Cardiac muscle cell (in vitro differentiated cells and primary cell): ENCODE results near the gene RBP2. TPM values are rescaled to one million over a fixed set of nuclear protein-coding genes. Genes with fewer than 3 reads are reported as not detected.
A peak's percentile ranks its signal among the peaks of the same experiment; 100 is the strongest.

Experiments
- DNase-seq, 2 donors: peaks; one replicate each; pipeline versions ENCODE4 v3.0.0 to v3.0.0-alpha.2; 2010 to 2017; ENCODE audit warnings: low read depth in 1 of 2, low spot score in 1 of 2
- H3K27ac ChIP-seq: fragments of 200-600 bp; sonication (generic); 2 replicates; pipeline ENCODE4 v1.5.1; 2016
- H3K27me3 ChIP-seq: fragments of 200-600 bp; sonication (generic); 2 replicates; pipeline ENCODE4 v1.6.0; 2016; ENCODE audit warnings: control low read depth
- H3K36me3 ChIP-seq: fragments of 200-600 bp; sonication (generic); 2 replicates; pipeline ENCODE4 v1.5.1; 2016; ENCODE audit warnings: control low read depth
- H3K4me1 ChIP-seq: fragments of 200-600 bp; sonication (generic); 2 replicates; pipeline ENCODE4 v1.8.1; 2017; ENCODE audit warnings: low read depth, mild to moderate bottlenecking, mixed run types
- H3K4me3 ChIP-seq: fragments of 200-600 bp; sonication (generic); 2 replicates; pipeline ENCODE4 v1.5.1; 2016; ENCODE audit warnings: mild to moderate bottlenecking
- H3K9me3 ChIP-seq: fragments of 200-600 bp; sonication (generic); 2 replicates; pipeline ENCODE4 v1.5.1; 2017; ENCODE audit warnings: low read depth, mild to moderate bottlenecking, control low read depth
- polyA plus RNA-seq: library from polyadenylated mRNA; unstranded; fragments of >200 nt; fragmentation: Nextera tagmentation; extraction: Ambion mirVana; gene quantifications from 2 replicates; pipeline ENCODE4 v1.2.1, GENCODE V29; 2016
- total RNA-seq: library from RNA; depleted of rRNA; stranded (reverse); fragments of >200 nt; gene quantifications from 2 replicates; pipeline ENCODE4 v1.2.3, GENCODE V29; 2016
- TF ChIP-seq, protein P1 (sequence below): IDR thresholded peaks from 2 replicates; pipeline ENCODE4 v1.5.1; 2012; ENCODE audit warnings: low read depth, mild to moderate bottlenecking, low read length

RBP2 gene
- total and polyA plus RNA-seq, 2 experiments from 2014 or later = not detected

DNA sequence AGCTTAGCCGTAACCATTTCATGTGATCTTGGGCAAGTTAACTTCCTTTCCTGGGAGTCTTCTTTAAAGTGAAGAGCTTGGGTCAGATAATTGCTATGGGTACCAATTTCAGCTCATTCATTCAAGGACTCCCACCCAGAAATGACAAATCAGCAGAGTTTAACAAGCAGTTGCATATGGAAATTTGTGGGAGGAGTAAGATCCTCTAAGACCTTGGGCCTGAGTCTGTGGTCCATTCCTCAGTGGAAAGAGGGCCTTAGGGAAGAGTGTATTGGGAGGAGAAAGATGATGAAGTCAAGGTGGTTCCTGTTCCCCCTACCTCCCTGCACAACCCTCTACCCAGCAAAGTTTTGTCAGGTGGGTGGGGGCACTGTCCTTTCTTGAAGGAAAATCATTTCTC lies 42.1 kb downstream of the RBP2 start:
- peaks cover 3% of the 10 kb centered on the region for H3K36me3 ChIP-seq
- TF ChIP-seq, protein P1, sequence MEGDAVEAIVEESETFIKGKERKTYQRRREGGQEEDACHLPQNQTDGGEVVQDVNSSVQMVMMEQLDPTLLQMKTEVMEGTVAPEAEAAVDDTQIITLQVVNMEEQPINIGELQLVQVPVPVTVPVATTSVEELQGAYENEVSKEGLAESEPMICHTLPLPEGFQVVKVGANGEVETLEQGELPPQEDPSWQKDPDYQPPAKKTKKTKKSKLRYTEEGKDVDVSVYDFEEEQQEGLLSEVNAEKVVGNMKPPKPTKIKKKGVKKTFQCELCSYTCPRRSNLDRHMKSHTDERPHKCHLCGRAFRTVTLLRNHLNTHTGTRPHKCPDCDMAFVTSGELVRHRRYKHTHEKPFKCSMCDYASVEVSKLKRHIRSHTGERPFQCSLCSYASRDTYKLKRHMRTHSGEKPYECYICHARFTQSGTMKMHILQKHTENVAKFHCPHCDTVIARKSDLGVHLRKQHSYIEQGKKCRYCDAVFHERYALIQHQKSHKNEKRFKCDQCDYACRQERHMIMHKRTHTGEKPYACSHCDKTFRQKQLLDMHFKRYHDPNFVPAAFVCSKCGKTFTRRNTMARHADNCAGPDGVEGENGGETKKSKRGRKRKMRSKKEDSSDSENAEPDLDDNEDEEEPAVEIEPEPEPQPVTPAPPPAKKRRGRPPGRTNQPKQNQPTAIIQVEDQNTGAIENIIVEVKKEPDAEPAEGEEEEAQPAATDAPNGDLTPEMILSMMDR = no peak
- DNase-seq = no peak

DNA sequence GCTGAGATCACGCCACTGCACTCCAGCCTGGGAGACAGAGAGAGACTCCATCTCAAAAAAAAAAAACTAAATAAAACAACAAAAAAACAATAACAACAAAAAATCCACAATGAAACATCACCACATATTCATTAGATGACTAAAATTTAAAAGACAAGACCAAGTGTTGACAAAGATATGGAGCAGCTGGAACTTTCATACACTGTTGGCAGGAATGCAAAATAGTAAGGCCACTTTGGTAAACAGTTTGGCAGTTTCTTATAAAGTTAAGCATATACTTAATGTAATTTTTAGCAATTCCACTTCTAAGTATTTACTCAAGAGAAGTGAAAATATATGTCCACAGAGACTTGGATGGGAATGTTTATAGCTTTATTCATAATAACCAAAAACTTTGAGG lies 43.2 kb downstream of the RBP2 start:
- Histone ChIP-seq H3K9me3 (no peaks in the 10 kb centered on the region), H3K27me3 (no peaks in the 10 kb centered on the region), H3K36me3 (peaks cover 3% of the 10 kb centered on the region), H3K4me1 (no peaks in the 10 kb centered on the region), H3K27ac (no peak overlapping the region), H3K4me3 (no peak overlapping the region)
- TF ChIP-seq, protein P1 = no peak
- DNase-seq = no peak

More for the DNA sequence above, 42.1 kb downstream of the RBP2 start:
- no peaks in the 10 kb centered on the region for H3K9me3 ChIP-seq
- H3K4me3 ChIP-seq = no peak overlapping the region
- H3K27ac ChIP-seq = no peak overlapping the region
- no peaks in the 10 kb centered on the region for H3K4me1 ChIP-seq
- no peaks in the 10 kb centered on the region for H3K27me3 ChIP-seq

DNA sequence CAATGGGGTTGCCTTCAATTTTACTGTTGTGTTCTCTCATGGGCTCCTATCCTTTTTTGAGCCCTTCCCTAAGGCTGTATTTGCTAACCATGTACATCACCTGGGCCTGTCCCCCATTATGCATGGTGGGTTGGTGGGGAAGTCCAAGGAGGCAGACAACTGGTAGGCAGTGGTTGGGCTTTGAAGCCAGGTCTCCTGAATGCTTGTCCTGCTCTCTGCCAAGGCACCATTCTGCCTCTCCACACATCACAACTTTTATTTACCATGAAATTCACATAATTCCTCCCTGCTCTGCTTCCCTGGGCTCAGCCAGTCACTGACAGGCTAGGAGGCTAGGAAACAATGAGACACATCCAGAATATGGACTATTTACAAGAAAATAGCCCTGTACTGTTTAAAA lies 45.8 kb downstream of the RBP2 start:
- no peaks in the 10 kb centered on the region for H3K27me3 ChIP-seq
- peaks cover 3% of the 10 kb centered on the region for H3K36me3 ChIP-seq
- no peak overlapping the region for H3K27ac ChIP-seq
- no peak overlapping the region for H3K4me3 ChIP-seq
- H3K4me1 ChIP-seq = no peaks in the 10 kb centered on the region
- TF ChIP-seq, protein P1 = no peak
- peak in 1 of 2 donors; percentile 11 for DNase-seq
- H3K9me3 ChIP-seq = no peaks in the 10 kb centered on the region

DNA sequence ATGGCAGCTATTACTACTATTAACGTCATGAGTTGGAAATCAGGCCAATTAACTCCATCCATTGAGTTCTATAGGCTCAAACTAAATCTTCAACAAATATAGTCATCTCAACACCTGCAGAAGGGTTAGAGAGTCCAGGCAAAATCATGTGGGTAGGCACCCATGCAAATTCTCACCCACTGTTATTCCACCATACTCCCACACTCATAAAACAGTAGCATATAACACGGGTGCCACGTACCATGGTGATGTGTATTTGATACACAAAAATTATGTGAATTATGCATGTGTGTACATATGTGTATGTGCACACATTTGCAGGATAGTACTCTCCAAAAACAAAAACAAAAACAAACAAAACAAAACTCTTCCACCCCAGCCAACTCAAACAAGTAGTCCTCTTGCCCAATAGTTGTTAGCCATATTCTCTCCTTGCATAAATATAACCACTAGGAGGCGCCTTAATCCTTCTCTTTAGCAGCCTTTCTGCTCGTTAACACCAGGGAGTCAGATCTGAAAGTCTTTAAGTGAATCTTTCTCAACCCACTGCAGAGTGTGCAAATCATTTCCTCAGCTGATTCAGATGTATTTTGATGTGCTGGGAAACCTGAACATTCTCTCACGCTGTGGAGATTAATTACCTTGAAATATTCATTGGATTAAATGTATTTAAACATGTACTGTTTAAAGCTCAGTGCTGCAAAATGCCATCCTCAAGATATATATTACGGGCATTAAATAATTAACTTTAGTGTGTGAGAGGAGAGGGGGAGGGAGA lies 48.8 kb downstream of the RBP2 start:
- TF ChIP-seq, protein P1 = peak; percentile 72
- peaks cover 5% of the 10 kb centered on the region for H3K4me1 ChIP-seq
- no peaks in the 10 kb centered on the region for H3K9me3 ChIP-seq
- H3K4me3 ChIP-seq = no peak overlapping the region
- no peaks in the 10 kb centered on the region for H3K27me3 ChIP-seq
- peaks cover 7% of the 10 kb centered on the region for H3K36me3 ChIP-seq
- peak; percentile 87 to 88 for DNase-seq
- H3K27ac ChIP-seq = no peak overlapping the region

DNA sequence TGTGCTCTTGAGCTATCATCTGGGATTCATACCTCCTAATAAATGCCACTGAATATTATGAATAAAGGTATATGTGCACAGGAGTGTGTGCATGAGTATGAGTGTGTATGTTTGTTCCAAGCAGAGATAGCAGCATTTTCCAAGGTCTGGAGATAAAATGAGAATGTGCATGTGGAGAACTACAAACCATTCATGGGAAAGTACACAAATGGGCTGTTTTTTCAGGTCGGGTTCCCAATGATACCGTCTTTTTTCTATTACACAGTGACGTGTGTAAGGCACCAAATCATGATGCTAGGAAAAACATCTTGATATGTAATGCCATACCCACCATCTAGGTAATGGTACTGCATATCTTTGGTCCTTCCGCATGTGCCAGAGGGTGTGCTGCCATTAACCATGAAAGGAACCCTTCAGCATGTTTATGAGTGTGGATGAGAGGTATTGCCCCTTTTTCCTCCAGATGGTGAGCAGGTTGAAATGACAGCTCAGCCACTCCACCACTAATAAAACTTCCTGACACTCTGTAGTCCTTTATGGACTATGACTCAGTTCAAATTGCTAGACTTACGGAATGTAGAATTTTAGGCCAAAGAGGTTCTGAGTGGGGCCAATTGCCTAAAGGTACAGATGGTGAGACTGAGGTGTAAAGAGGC lies 50.4 kb downstream of the RBP2 start:
- no peak overlapping the region for H3K27ac ChIP-seq
- H3K4me3 ChIP-seq = no peak overlapping the region
- DNase-seq = no peak
- peaks cover 7% of the 10 kb centered on the region for H3K36me3 ChIP-seq
- H3K27me3 ChIP-seq = no peaks in the 10 kb centered on the region
- peaks cover 16% of the 10 kb centered on the region for H3K4me1 ChIP-seq
- TF ChIP-seq, protein P1 = no peak
- no peaks in the 10 kb centered on the region for H3K9me3 ChIP-seq
